Skin of body (tissue), 2 donors: ENCODE data around the gene NTMT1. TPM values are rescaled to one million over a fixed set of nuclear protein-coding genes. Genes with fewer than 3 reads are reported as not detected.
"Not testable (repeated sequence)": the region's sequence is repeated elsewhere in the genome, so short reads cannot be mapped to it uniquely, and the experiment has no call there.

Experiments
- DNase-seq: peaks from one replicate; lab custom pipeline; 2025; lab: John Stamatoyannopoulos, UW
- total RNA-seq: library from RNA; depleted of rRNA; stranded (reverse); fragments of >200 nt; gene quantifications from one replicate; pipeline ENCODE4 v1.2.3, GENCODE V29; 2014

NTMT1 gene
- 13.0 TPM for total RNA-seq

GRCh38 chr9:129626079-129626624 lies at the start of gene NTMT1:
Gene NTMT1 (plus strand): TSS chr9:129626163. CDS start chr9:129632704, 6,541 bp downstream.
- DNase-seq, result peak; percentile 85

- peak; percentile 69 for DNase-seq
Observed at GRCh38 chr9:129576546-129577543, 49.1 kb upstream of the NTMT1 start.

GRCh38 chr9:129579294-129579693 lies 46.7 kb upstream of the NTMT1 start:
- DNase-seq, result no peak

GRCh38 chr9:129580211-129580915 lies 45.6 kb upstream of the NTMT1 start:
- DNase-seq, result no peak

GRCh38 chr9:129581505-129582189 lies 44.3 kb upstream of the NTMT1 start:
- DNase-seq, result no peak

GRCh38 chr9:129582855-129583254 lies 43.1 kb upstream of the NTMT1 start:
- DNase-seq, result no peak

- no peak for DNase-seq
Observed at GRCh38 chr9:129583308-129584038, 42.5 kb upstream of the NTMT1 start.

- peak; percentile 70 for DNase-seq
Observed at GRCh38 chr9:129584136-129584535, 41.8 kb upstream of the NTMT1 start.

GRCh38 chr9:129585352-129585751 lies 40.6 kb upstream of the NTMT1 start:
- DNase-seq, result no peak

- DNase-seq, result no peak
Observed at GRCh38 chr9:129586245-129586644, 39.7 kb upstream of the NTMT1 start.

GRCh38 chr9:129586685-129587084 lies 39.3 kb upstream of the NTMT1 start:
- DNase-seq, result no peak

GRCh38 chr9:129587487-129588262 lies 38.3 kb upstream of the NTMT1 start:
- DNase-seq, result peak; percentile 27

- no peak for DNase-seq
Observed at GRCh38 chr9:129590466-129590865, 35.5 kb upstream of the NTMT1 start.

GRCh38 chr9:129591916-129592315 lies 34.0 kb upstream of the NTMT1 start:
- DNase-seq, result no peak

- not testable (repeated sequence) for DNase-seq
Observed at GRCh38 chr9:129592790-129593189, 33.2 kb upstream of the NTMT1 start.

GRCh38 chr9:129594632-129595031 lies 31.3 kb upstream of the NTMT1 start:
- DNase-seq, result no peak

- no peak for DNase-seq
Observed at GRCh38 chr9:129595311-129595741, 30.6 kb upstream of the NTMT1 start.

GRCh38 chr9:129595903-129596540 lies 29.9 kb upstream of the NTMT1 start:
- DNase-seq, result no peak
